ENCODE results near the gene TXNL4B. TPM values are rescaled to one million over a fixed set of nuclear protein-coding genes. Genes with fewer than 3 reads are reported as not detected.

The TXNL4B gene
- total RNA-seq, 1 donor from 2014 or later = 23.7 TPM

DNA sequence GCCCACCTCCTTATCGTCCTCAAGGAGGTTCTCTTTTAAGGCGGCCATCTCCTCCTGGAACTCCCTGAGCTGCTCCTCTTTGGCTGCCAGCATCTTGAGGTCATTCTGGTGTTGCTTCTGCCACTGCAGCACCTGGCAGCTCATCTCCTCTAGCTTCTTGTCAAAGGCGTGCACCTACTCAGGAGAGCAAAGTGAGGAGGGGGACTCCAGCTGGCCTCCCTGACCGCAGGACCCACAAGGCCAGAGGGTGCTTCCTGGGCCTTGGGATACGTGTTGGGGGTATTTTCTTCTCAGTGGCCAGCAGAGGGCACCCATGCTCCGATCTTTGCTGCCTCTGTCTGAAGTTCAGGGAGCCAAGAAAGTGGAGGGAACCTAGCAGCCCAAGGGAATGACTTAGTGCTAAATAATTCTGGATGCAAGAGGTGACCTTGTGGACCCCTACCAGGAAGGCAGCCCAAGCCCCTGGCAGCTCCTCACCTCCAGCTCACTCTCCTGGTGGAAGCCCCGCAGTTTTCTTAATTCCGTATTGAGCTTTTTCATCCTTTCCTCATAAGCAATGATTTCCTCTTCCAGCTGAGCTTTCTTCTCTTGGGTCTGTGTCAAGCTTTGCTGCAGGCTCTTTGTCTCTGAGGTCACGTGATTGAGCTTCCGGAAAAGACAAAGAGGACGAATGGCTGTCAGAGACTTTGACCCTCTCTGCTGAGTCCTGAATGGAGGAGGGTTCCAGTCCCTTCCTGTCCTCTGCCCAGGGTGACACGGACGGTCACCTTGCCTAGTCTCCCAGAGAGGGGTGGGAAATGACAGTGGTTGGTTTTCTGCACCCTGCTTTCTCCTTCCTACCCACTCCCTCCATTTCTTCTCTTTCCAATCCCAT is 31.6 kb upstream of the TXNL4B start:
- no peak overlapping the region for H3K4me3 Mint-ChIP-seq
- H3K9me3 Mint-ChIP-seq = no peaks in the 10 kb centered on the region
- peak; percentile 86 for DNase-seq
- H3K36me3 Mint-ChIP-seq (ENCODE audit: low read depth) = no peaks in the 10 kb centered on the region
- intact Hi-C loops (cut with micrococcal nuclease) = loop anchor here (5.0 kb wide), 1 partner anchor 1832 kb away; no protein-coding TSS in a partner anchor
- H3K27ac Mint-ChIP-seq = no peak overlapping the region
- H3K4me1 Mint-ChIP-seq = no peaks in the 10 kb centered on the region
- peaks cover 6% of the 10 kb centered on the region for H3K27me3 Mint-ChIP-seq

DNA sequence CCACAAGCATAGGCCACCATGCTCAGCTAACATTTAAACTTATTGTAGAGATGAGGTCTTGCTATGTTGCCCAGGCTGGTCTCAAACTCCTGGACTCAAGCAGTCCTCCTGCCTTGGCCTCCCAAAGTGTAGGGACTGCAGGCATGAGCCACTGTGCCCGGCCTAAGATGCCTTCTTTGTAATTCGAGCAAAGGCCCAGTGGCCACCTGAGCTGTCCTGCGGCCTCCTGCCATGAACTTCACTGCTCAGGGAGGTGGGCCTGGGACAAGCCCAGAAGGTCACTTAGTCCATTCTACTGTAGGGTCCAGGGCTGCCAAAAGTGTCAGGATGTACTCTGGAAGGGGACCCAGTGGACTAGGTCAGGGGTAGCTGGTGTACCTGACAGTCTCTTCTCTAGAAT is 30.7 kb upstream of the TXNL4B start:
- no peak overlapping the region for H3K27ac Mint-ChIP-seq
- H3K4me3 Mint-ChIP-seq = no peak overlapping the region
- intact Hi-C loops (cut with micrococcal nuclease) = no loop called here
- no peaks in the 10 kb centered on the region for H3K9me3 Mint-ChIP-seq
- H3K36me3 Mint-ChIP-seq (ENCODE audit: low read depth) = no peaks in the 10 kb centered on the region
- H3K4me1 Mint-ChIP-seq = no peaks in the 10 kb centered on the region
- H3K27me3 Mint-ChIP-seq = peaks cover 6% of the 10 kb centered on the region
- DNase-seq = no peak

DNA sequence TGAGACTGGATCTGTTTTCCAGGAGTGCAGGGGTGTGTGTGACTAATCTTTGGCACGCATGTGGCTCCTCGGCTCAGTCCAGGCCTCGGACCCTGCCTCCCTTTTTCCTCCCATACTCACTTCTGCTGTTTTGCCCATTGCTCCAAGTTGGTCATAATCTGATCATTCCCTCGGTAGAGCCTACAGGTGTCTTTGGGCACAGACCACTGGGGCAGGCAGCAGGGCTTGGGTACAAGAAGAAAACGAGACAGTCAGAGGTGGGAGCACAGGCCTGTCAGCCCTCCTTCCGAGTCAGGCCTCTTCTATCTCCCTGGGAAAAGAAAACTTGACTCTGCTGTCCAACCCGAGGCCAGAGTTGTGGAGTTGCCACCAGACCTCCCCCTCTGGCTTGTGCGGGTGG is 30.0 kb upstream of the TXNL4B start:
- intact Hi-C loops (cut with micrococcal nuclease) = no loop called here
- Mint-ChIP-seq H3K9me3 (no peaks in the 10 kb centered on the region), H3K27me3 (peaks cover 2% of the 10 kb centered on the region), H3K4me1 (no peaks in the 10 kb centered on the region), H3K4me3 (no peak overlapping the region), H3K27ac (no peak overlapping the region), H3K36me3 (ENCODE audit: low read depth) (no peaks in the 10 kb centered on the region)
- DNase-seq = no peak

DNA sequence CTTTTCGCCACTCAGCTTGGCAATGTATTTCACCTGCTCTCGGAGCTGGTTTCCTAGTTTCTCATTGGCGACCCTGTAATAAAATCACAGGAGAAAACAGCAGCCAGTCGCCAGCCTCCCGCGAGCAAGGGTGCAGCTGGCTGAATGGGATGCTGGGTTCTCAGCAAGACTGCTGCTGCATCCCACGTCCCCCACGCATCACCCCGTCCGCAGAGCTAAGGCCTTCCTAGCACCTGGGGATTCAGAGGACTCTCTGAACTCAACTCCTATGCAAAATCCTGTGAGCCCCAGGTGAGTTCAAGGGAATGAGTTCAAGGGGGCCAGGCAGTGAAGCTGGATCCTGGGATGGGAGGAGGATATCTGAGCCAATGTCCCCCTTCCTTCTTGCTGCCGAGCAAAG is 29.5 kb upstream of the TXNL4B start:
- intact Hi-C loops (cut with micrococcal nuclease) = no loop called here
- Mint-ChIP-seq H3K27ac (no peak overlapping the region), H3K4me3 (no peak overlapping the region), H3K9me3 (no peaks in the 10 kb centered on the region), H3K4me1 (no peaks in the 10 kb centered on the region), H3K36me3 (ENCODE audit: low read depth) (no peaks in the 10 kb centered on the region), H3K27me3 (peaks cover 2% of the 10 kb centered on the region)
- no peak for DNase-seq

DNA sequence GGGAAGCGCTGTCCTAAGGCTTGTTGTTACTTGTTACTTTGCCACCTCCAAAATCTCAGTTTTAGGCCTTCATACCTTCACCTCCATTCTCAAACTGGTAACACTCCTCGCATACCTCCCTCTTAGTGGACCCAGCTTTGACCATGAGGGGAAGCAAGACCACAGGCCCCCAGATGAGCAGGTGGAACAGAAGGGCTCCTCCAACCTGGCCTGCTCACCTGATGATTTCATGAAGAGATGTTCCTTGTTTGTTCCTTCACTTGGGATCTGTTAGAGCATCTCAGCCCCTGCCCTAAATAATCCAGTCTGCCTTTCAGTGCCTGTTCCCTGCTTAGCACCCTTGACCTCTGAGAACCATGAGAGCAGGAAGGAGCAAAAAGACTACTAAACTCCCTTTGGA is 28.9 kb upstream of the TXNL4B start:
- H3K4me1 Mint-ChIP-seq = no peaks in the 10 kb centered on the region
- no peak for DNase-seq
- no peak overlapping the region for H3K27ac Mint-ChIP-seq
- H3K36me3 Mint-ChIP-seq (ENCODE audit: low read depth) = no peaks in the 10 kb centered on the region
- H3K27me3 Mint-ChIP-seq = no peaks in the 10 kb centered on the region
- no peak overlapping the region for H3K4me3 Mint-ChIP-seq
- H3K9me3 Mint-ChIP-seq = no peaks in the 10 kb centered on the region
- intact Hi-C loops (cut with micrococcal nuclease) = no loop called here

DNA sequence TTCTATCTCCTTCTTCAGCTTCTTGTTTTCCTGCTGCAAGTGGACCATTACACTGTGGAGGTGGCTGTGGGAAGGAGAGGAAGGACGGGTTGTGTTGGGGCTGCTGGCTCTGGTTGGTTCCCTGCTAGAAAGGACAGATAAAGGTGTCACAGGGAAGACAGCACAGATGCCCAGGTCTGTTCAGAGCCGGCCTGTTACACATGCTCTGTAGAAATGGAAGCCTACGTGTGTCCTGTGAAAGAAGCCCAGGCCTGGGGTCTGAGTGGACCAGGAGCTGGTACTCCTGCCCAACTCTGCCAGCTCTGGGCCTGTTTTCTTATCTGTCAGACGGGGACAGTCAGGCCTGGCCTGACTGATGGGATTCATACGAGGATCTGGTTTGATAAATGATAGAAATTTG is 26.6 kb upstream of the TXNL4B start:
- no peaks in the 10 kb centered on the region for H3K4me1 Mint-ChIP-seq
- no peaks in the 10 kb centered on the region for H3K27me3 Mint-ChIP-seq
- intact Hi-C loops (cut with micrococcal nuclease) = no loop called here
- no peak overlapping the region for H3K4me3 Mint-ChIP-seq
- DNase-seq = no peak
- no peaks in the 10 kb centered on the region for H3K36me3 Mint-ChIP-seq (ENCODE audit: low read depth)
- no peaks in the 10 kb centered on the region for H3K9me3 Mint-ChIP-seq
- no peak overlapping the region for H3K27ac Mint-ChIP-seq

DNA sequence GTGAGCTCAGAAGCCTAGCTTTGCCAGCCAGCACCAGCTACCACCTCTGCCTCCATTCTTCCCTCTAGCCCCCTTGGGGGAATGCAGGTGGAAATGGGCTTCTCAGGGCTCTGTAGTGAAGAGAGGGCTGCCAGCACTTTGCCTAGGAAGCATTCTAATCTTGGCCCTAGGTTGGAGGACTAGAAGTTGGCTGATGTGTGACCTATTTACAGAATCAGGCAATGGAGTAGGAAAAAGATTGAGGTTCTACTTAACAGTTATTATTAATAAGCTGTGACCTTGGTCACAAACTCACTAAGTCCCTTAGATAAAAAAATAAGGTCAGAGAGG is 20.2 kb upstream of the TXNL4B start:
- H3K36me3 Mint-ChIP-seq (ENCODE audit: low read depth) = peaks cover 30% of the 10 kb centered on the region
- H3K27me3 Mint-ChIP-seq = no peaks in the 10 kb centered on the region
- H3K4me1 Mint-ChIP-seq = no peaks in the 10 kb centered on the region
- H3K27ac Mint-ChIP-seq = no peak overlapping the region
- no peak for DNase-seq
- no peak overlapping the region for H3K4me3 Mint-ChIP-seq
- intact Hi-C loops (cut with micrococcal nuclease) = no loop called here
- no peaks in the 10 kb centered on the region for H3K9me3 Mint-ChIP-seq

DNA sequence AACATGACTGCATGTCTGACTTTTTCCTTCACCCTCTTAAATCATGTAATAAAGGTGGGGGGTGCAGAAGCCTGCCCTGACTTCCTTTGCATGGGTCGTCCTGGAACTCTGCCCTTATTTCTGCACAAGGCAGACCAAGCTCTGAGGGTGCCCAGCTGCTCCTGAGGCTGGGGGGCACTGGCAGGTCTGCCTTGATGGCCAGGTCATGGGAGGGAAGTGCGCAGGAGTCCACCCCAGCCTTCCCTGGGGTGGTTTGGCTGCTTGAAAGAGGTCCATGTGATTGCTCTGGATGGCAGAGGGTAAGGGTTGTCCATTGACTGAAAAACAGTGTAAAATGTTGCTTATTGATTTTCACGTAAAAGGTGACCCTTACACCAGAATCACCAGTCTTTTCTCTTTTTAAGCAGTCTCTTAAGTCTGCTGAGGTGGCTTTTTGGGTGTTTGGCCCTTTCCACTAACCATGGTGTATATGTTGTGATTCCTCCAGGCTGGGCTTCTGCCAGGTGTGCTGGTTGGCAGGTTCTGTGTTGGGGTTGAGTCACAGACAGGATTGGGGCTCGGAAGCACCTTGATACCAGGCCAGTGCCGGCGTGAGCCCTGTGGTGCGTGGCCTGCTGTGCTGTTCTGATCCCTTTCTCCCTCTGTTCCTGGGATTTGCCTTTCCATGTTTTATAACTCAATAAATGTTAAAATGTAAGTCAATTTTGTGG is 19.6 kb upstream of the TXNL4B start:
- Mint-ChIP-seq H3K27ac (no peak overlapping the region), H3K4me1 (no peaks in the 10 kb centered on the region), H3K9me3 (no peaks in the 10 kb centered on the region), H3K27me3 (no peaks in the 10 kb centered on the region), H3K36me3 (ENCODE audit: low read depth) (peaks cover 34% of the 10 kb centered on the region), H3K4me3 (no peak overlapping the region)
- intact Hi-C loops (cut with micrococcal nuclease) = no loop called here
- no peak for DNase-seq

DNA sequence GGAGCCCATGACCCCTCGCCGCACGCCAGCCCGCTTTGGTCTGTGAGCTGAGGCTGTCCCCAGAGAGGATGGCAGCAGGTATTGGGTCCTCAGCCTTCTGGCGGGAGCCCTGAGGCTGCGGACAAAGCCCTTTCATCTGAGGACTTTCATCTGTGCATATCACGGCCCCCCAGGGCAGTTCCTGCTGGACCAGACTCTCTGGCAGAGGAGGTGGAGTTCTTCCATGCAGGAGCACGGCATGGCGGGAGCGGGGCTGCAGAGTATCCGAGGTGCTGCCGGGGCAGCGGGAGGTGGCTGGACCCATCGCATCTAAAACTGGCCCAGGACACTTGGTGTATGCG is 19.0 kb upstream of the TXNL4B start:
- Mint-ChIP-seq H3K27me3 (no peaks in the 10 kb centered on the region), H3K4me1 (no peaks in the 10 kb centered on the region), H3K27ac (no peak overlapping the region), H3K4me3 (no peak overlapping the region), H3K36me3 (ENCODE audit: low read depth) (peaks cover 39% of the 10 kb centered on the region), H3K9me3 (no peaks in the 10 kb centered on the region)
- no peak for DNase-seq
- intact Hi-C loops (cut with micrococcal nuclease) = no loop called here

DNA sequence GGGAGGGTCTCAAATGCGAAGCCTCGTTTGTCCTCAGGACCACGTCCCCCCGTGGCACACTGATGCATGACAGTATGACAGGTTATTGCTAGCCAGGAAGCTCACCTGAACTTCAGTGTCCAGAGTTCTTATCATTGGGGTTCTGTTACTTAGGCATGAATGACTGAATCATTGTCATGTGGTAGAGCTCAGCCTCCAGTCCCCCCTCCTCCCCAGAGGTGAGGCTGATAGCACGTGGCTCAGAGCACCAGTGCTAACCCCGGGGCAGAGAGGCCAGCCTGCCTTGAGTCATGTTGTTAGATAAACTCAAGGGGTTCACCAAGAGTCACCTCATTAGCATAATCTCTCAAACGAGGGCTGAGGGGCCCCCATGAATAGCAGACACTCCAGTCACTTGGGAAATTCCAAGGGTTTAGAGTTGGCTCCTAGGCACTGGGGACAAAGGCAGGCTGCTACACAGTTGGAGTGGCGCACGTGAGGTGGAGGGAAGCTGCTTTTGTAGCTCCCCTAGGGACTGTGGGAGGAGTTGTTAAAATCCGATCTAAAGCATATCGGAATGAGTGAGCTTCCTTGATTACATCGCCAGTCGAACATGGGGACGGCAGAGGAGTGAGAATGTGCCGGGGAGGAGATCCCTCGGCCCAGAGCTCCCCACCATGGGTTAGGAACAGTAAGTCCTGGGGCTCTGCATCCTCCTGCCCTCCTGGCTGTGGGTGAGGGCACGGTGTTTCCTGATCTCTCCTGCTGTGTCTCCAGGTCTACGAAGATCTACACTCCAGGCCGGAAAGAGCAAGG is 18.4 kb upstream of the TXNL4B start:
- H3K27ac Mint-ChIP-seq = no peak overlapping the region
- intact Hi-C loops (cut with micrococcal nuclease) = no loop called here
- H3K4me3 Mint-ChIP-seq = no peak overlapping the region
- DNase-seq = no peak
- H3K36me3 Mint-ChIP-seq (ENCODE audit: low read depth) = peaks cover 45% of the 10 kb centered on the region
- no peaks in the 10 kb centered on the region for H3K4me1 Mint-ChIP-seq
- H3K9me3 Mint-ChIP-seq = no peaks in the 10 kb centered on the region
- H3K27me3 Mint-ChIP-seq = no peaks in the 10 kb centered on the region

DNA sequence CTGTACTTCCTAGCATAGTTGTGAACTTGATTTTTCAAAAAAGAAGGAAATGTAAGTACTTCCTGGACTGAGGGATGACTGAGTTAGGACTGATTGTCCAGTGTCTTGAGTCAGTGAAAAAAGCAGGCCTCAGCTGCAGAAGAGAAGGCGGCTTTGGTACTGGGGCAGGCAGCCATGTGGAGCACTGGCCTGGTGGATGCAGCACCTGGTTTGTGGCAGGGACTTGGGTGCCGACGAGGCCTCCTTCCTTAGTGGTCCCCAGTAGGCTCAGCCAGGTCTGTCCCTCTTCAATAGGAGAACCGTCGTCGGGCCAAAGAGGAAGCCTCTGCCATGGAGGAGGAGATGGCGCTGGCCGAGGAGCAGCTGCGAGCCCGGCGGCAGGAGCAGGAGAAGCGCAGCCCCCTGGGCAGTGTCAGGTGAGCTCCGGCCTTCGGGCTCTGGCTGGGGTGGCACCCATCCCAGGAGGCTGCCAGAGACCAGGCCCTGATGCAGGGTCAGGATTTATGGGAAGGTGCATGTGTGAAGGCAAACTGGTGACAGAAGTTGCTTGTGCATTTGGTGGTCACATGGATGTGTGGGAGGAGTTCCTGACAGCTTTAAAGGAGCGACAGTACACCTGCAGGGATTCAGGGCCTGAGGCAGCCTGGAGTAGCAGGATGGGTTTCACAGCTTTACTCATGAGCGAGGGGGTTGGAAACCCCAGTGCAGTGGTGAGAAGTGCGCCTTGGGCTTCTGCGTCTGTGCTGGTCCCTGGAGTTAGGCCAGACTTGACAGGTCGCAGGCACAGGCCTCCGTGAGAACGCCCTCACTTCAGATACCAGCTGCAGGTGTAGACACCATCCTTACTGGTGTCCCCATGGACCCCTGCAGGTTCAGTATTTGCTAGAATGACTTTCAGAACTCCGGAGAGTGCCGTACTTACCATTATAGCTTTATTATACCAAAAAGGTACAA is 17.5 kb upstream of the TXNL4B start:
- no peak overlapping the region for H3K27ac Mint-ChIP-seq
- intact Hi-C loops (cut with micrococcal nuclease) = no loop called here
- no peak for DNase-seq
- H3K4me1 Mint-ChIP-seq = no peaks in the 10 kb centered on the region
- H3K9me3 Mint-ChIP-seq = no peaks in the 10 kb centered on the region
- no peaks in the 10 kb centered on the region for H3K27me3 Mint-ChIP-seq
- peaks cover 50% of the 10 kb centered on the region for H3K36me3 Mint-ChIP-seq (ENCODE audit: low read depth)
- H3K4me3 Mint-ChIP-seq = no peak overlapping the region

DNA sequence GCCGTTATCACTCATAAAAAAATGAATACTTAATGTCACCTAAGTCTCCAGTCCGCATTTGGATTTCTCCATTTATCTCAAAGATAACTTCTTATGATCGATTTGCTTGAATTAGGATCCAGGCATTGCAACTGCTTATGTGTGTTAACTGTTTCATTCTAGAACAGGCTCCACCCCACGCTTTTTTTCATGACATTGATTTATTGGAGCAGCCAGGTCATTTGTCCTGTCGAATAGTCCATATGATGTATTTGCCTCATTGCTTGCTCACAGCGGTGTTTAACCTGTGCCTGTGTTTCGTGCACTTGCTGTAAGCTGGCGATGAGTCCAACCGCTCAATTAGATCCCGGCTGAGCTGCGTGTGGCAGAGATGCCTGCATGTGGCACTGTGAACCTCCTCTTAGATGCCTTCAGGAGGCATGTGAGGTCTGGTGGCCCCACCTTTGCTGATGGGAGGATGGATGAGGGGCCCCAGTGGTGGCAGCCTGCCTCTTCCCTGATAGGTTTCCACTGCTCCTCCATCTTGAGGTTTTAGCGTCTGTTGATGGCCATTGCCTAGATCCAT is 16.6 kb upstream of the TXNL4B start:
- no peaks in the 10 kb centered on the region for H3K27me3 Mint-ChIP-seq
- H3K4me3 Mint-ChIP-seq = no peak overlapping the region
- H3K36me3 Mint-ChIP-seq (ENCODE audit: low read depth) = peaks cover 59% of the 10 kb centered on the region
- H3K27ac Mint-ChIP-seq = no peak overlapping the region
- DNase-seq = no peak
- no peaks in the 10 kb centered on the region for H3K9me3 Mint-ChIP-seq
- intact Hi-C loops (cut with micrococcal nuclease) = no loop called here
- no peaks in the 10 kb centered on the region for H3K4me1 Mint-ChIP-seq

DNA sequence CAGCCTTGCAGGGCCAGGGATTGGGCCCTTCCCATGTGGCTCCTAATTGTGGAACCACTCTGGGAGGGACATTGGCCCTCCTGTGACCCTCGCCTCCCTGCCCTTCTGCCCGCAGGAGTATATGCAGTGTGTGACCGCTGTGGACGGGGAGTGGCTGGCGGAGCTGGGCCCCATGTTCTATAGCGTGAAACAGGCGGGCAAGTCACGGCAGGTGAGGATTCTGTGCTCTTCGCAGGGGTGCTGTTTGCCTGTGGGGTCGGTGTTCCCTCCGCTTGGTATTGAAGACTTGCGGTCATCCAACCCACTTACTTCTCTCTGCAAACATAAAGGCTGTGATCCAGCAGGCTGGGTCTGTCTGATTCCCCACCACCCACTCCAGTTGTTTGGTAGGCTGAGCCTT is 15.9 kb upstream of the TXNL4B start:
- H3K27me3 Mint-ChIP-seq = no peaks in the 10 kb centered on the region
- no peak overlapping the region for H3K27ac Mint-ChIP-seq
- no peak for DNase-seq
- peaks cover 65% of the 10 kb centered on the region for H3K36me3 Mint-ChIP-seq (ENCODE audit: low read depth)
- no peaks in the 10 kb centered on the region for H3K9me3 Mint-ChIP-seq
- intact Hi-C loops (cut with micrococcal nuclease) = no loop called here
- no peak overlapping the region for H3K4me3 Mint-ChIP-seq
- no peaks in the 10 kb centered on the region for H3K4me1 Mint-ChIP-seq

Measured in activated CD4-positive, alpha-beta T cell treated with anti-CD3 and anti-CD28 coated beads, Interleukin-2, amount 10 ng/mL, durations not matched to agents 24 days and 14 days (primary cell).